Activated naive CD8-positive, alpha-beta T cell treated with anti-CD3 and anti-CD28 coated beads, Interleukin-2, amount 10 ng/mL, durations not matched to agents 7 days and 5 days (primary cell): ENCODE results near the gene PICALM. TPM values are rescaled to one million over a fixed set of nuclear protein-coding genes. Genes with fewer than 3 reads are reported as not detected.
A peak's percentile ranks its signal among the peaks of the same experiment; 100 is the strongest.

Source experiments
- ATAC-seq: fragments of 150-1000 bp; cut with Tn5 transposase; one replicate; pipeline ENCODE4 v1.10.0; 2021; ENCODE audit warnings: low read depth, moderate library complexity
- POLR2A ChIA-PET: fragments of 350-600 bp; sonication (Branson Sonifier 250); formaldehyde crosslinking; loops from one replicate; lab custom pipeline; 2021; ENCODE audit warnings: antibody characterized with exemption; lab: Charles Lee
- DNase-seq: peaks from one replicate; pipeline ENCODE4 v3.0.0; 2021
- H3K27ac Mint-ChIP-seq: one replicate; pipeline ENCODE4 v1.8.0; 2022; ENCODE audit warnings: mild to moderate bottlenecking, mixed read lengths
- H3K27me3 Mint-ChIP-seq: one replicate; pipeline ENCODE4 v1.8.0; 2022; ENCODE audit warnings: mild to moderate bottlenecking, moderate library complexity, mixed read lengths
- H3K36me3 Mint-ChIP-seq: one replicate; pipeline ENCODE4 v1.8.0; 2021; ENCODE audit warnings: mild to moderate bottlenecking, mixed read lengths
- H3K4me1 Mint-ChIP-seq: one replicate; pipeline ENCODE4 v1.8.0; 2021; ENCODE audit warnings: mixed read lengths
- H3K4me3 Mint-ChIP-seq: one replicate; pipeline ENCODE4 v1.8.0; 2022; ENCODE audit warnings: mild to moderate bottlenecking, moderate library complexity, mixed read lengths
- H3K9me3 Mint-ChIP-seq: one replicate; pipeline ENCODE4 v1.8.0; 2021; ENCODE audit warnings: mixed read lengths
- total RNA-seq, 2 experiments: library from RNA; stranded (reverse); gene quantifications; one replicate each; pipeline ENCODE4 v1.2.3, GENCODE V29; 2021

The PICALM gene
- total RNA-seq, 2 experiments from 2014 or later, result 103 to 115 TPM

DNA sequence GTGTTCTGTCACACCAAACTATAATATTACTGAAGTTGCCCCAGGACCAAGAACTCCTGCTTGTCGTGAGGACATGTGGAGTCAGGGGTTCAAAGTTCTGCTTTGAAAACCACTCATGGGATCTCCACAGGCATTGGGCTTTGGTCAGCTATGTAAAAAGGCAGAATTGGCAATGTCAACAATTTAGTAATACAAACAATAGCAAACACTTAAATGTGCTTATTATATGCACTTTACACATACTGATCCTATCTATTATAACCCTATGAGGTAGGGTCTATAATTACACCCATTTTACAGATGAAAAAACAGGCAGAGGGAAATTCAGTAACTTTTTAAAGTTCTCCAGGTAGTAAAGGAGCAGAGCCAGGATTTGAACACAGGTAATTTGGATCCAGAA, 119.1 kb downstream of the PICALM start:
- H3K27ac Mint-ChIP-seq, result no peak overlapping the region
- H3K9me3 Mint-ChIP-seq, result peaks cover 14% of the 10 kb centered on the region
- ATAC-seq (no peak), DNase-seq (no peak)
- H3K4me3 Mint-ChIP-seq, result no peak overlapping the region
- peaks cover 39% of the 10 kb centered on the region for H3K36me3 Mint-ChIP-seq
- POLR2A ChIA-PET, result no interaction called here
- H3K27me3 Mint-ChIP-seq, result no peaks in the 10 kb centered on the region
- peaks cover 9% of the 10 kb centered on the region for H3K4me1 Mint-ChIP-seq

DNA sequence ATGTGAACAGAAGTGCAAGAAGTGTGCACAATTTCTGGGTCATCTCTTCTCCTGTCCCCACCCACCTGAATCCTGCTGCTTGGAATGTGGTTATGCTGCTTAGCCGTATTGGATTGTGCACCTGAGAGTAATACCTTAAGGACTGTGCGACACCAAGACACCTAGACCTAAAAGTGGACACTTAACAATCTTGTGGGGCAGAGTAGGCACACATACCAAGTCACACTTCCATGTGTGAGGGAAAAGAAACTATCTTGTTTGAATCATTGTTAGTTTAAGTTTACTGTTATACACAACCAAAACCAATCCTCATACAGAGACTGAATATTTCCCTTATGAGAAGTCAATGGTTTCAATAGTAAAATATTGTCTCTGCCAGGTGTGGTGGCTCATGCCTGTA, 120.0 kb downstream of the PICALM start:
- POLR2A ChIA-PET, result no interaction called here
- no peak for ATAC-seq
- no peak overlapping the region for H3K4me3 Mint-ChIP-seq
- peaks cover 31% of the 10 kb centered on the region for H3K36me3 Mint-ChIP-seq
- no peak overlapping the region for H3K27ac Mint-ChIP-seq
- peaks cover 9% of the 10 kb centered on the region for H3K4me1 Mint-ChIP-seq
- H3K9me3 Mint-ChIP-seq, result peaks cover 15% of the 10 kb centered on the region
- H3K27me3 Mint-ChIP-seq, result no peaks in the 10 kb centered on the region
- no peak for DNase-seq

- ATAC-seq (peak; percentile 54), DNase-seq (no peak)
- Mint-ChIP-seq H3K27ac (no peak overlapping the region), H3K9me3 (peaks cover 13% of the 10 kb centered on the region), H3K27me3 (no peaks in the 10 kb centered on the region), H3K4me3 (no peak overlapping the region), H3K4me1 (peaks cover 9% of the 10 kb centered on the region), H3K36me3 (peaks cover 22% of the 10 kb centered on the region)
- POLR2A ChIA-PET, result no interaction called here
Measured at GRCh38 chr11:85947431-85948272, 121.2 kb downstream of the PICALM start.

GRCh38 chr11:85946221-85946620, 122.7 kb downstream of the PICALM start:
- no peak overlapping the region for H3K27ac Mint-ChIP-seq
- no peak overlapping the region for H3K4me3 Mint-ChIP-seq

DNA sequence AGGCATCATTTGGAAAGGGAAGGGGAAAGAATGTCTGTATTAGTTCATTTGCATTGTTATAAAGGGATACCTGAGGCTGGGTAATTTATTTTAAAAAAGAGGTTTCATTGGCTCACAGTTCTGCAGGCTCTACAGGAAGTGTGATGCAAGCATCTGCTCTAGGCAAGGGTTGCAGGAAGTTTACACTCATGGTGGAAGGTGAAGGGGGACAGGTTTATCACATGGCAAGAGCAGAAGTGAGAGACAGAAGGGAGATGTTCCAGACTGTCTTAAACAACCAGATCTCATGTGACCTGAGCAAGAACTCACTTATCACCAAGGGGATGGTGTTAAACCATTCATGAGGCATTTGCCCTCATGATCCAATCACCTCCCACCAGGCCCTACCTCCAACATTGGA, 123.1 kb downstream of the PICALM start:
- no peak overlapping the region for H3K4me3 Mint-ChIP-seq
- no peaks in the 10 kb centered on the region for H3K27me3 Mint-ChIP-seq
- H3K9me3 Mint-ChIP-seq, result peaks cover 11% of the 10 kb centered on the region
- no peak for DNase-seq
- POLR2A ChIA-PET, result no interaction called here
- ATAC-seq, result no peak
- peaks cover 16% of the 10 kb centered on the region for H3K36me3 Mint-ChIP-seq
- H3K27ac Mint-ChIP-seq, result peak overlapping the region; percentile 43
- H3K4me1 Mint-ChIP-seq, result peaks cover 11% of the 10 kb centered on the region

More at GRCh38 chr11:85946221-85946620, 122.7 kb downstream of the PICALM start:
- Mint-ChIP-seq H3K36me3 (peaks cover 17% of the 10 kb centered on the region), H3K27me3 (no peaks in the 10 kb centered on the region), H3K4me1 (peaks cover 11% of the 10 kb centered on the region), H3K9me3 (peaks cover 12% of the 10 kb centered on the region)
- POLR2A ChIA-PET, result no interaction called here
- DNase-seq (no peak), ATAC-seq (no peak)

GRCh38 chr11:85945296-85945695, 123.6 kb downstream of the PICALM start:
- H3K4me1 Mint-ChIP-seq, result peaks cover 11% of the 10 kb centered on the region
- no peak overlapping the region for H3K4me3 Mint-ChIP-seq
- no peak for ATAC-seq
- peak overlapping the region; percentile 43 for H3K27ac Mint-ChIP-seq
- no peak for DNase-seq
- H3K27me3 Mint-ChIP-seq, result no peaks in the 10 kb centered on the region
- peaks cover 16% of the 10 kb centered on the region for H3K36me3 Mint-ChIP-seq
- POLR2A ChIA-PET, result no interaction called here
- H3K9me3 Mint-ChIP-seq, result peaks cover 11% of the 10 kb centered on the region

DNA sequence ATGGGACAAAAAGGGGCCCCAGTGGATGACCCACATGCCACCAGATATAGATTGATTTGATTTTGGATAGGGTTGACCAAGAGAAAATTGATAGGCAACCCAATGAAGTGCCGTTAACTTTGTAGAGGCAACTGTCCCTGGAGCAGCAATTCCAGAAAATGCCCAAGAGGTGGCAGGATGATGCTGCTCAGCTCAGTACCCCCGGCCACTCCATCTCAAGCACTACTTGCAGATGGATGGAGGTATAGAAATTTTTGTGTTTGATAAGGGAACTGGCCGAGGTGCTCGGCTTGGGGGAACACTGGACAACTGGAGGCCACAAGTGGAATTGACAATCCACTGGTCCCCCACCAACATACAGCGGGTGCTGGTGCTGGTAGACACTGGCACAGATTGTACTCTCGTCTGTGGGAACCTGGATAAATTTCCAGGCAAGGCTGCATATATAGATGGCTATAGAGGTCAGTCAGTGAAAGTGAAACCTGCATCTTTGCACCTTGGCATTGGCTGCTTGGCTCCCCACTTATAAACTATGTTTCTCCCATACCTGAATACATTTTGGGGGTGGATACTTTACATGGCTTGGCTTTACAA, 127.4 kb downstream of the PICALM start:
- DNase-seq (no peak), ATAC-seq (peak; percentile 60)
- POLR2A ChIA-PET, result no interaction called here
- Mint-ChIP-seq H3K4me3 (no peak overlapping the region), H3K9me3 (peaks cover 11% of the 10 kb centered on the region), H3K4me1 (peaks cover 9% of the 10 kb centered on the region), H3K36me3 (peaks cover 15% of the 10 kb centered on the region), H3K27ac (no peak overlapping the region), H3K27me3 (no peaks in the 10 kb centered on the region)

- Mint-ChIP-seq H3K4me1 (peaks cover 2% of the 10 kb centered on the region), H3K4me3 (no peak overlapping the region), H3K27ac (no peak overlapping the region), H3K27me3 (no peaks in the 10 kb centered on the region), H3K36me3 (peaks cover 1% of the 10 kb centered on the region), H3K9me3 (no peaks in the 10 kb centered on the region)
- ATAC-seq (no peak), DNase-seq (no peak)
- POLR2A ChIA-PET, result interaction anchor here (0.6 kb wide), 1 partner anchor 1017 kb away, joined by 3 read pairs; no protein-coding TSS in a partner anchor
Measured at GRCh38 chr11:85939099-85940015, 129.5 kb downstream of the PICALM start.

- POLR2A ChIA-PET, result interaction anchor here (0.6 kb wide), 1 partner anchor 275 kb away, joined by 4 read pairs; no protein-coding TSS in a partner anchor
- peaks cover 1% of the 10 kb centered on the region for H3K36me3 Mint-ChIP-seq
- ATAC-seq (no peak), DNase-seq (no peak)
- H3K27me3 Mint-ChIP-seq, result no peaks in the 10 kb centered on the region
- no peaks in the 10 kb centered on the region for H3K9me3 Mint-ChIP-seq
- H3K27ac Mint-ChIP-seq, result no peak overlapping the region
- peaks cover 2% of the 10 kb centered on the region for H3K4me1 Mint-ChIP-seq
- H3K4me3 Mint-ChIP-seq, result no peak overlapping the region
Measured at GRCh38 chr11:85937835-85938234, 131.0 kb downstream of the PICALM start.

DNA sequence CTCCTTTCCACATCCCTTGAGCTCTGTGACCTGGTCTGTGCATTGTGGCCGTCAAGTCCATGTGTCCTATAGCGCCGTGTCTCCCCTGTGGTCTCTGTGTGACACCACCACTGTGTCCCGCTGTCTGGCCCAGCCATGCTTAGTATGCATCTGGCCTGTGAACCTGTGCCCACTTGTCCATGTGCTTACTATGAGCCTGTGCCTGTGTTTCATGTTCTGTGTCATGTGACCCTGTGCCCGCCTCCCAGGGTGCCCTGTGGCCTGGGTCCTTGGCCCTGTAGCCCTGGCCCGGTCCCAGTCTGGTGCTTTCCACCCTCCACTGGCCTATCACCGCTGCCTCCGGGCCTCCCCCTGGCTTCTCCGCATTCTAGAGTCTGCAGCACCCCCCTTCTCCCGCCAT, 133.1 kb downstream of the PICALM start:
- no peak overlapping the region for H3K4me3 Mint-ChIP-seq
- H3K27me3 Mint-ChIP-seq, result no peaks in the 10 kb centered on the region
- POLR2A ChIA-PET, result no interaction called here
- ATAC-seq (no peak), DNase-seq (no peak)
- H3K27ac Mint-ChIP-seq, result no peak overlapping the region
- peaks cover 1% of the 10 kb centered on the region for H3K36me3 Mint-ChIP-seq
- H3K9me3 Mint-ChIP-seq, result no peaks in the 10 kb centered on the region
- no peaks in the 10 kb centered on the region for H3K4me1 Mint-ChIP-seq

DNA sequence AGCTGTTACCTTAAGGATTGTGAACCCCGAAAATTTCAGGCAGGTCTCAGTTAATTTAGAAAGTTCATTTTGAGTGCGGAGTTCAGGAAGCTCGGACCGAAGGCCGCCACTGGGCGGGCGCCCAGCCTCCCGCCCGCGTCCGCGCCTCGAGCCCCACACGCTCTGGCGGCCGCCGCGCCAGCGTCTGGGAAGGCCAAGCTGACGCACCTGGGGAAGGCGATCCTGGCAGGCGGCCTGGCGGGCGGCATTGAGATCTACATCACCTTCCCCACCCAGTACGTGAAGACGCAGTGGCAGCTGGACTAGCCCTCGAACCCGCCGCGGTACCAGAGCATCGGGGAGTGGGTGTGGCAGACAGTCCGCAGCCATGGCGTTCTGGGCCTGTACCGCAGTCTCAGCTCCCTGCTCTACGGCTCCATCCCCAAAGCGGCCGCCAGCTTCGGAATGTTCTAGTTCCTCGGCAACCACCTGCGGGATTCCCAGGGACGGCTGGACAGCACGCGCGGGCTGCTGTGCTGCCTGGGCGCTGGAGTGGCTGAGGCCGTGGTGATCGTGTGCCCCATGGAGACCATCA, 134.2 kb downstream of the PICALM start:
- H3K9me3 Mint-ChIP-seq, result no peaks in the 10 kb centered on the region
- H3K4me3 Mint-ChIP-seq, result no peak overlapping the region
- H3K27me3 Mint-ChIP-seq, result peaks cover 2% of the 10 kb centered on the region
- H3K4me1 Mint-ChIP-seq, result no peaks in the 10 kb centered on the region
- no peak for ATAC-seq
- H3K27ac Mint-ChIP-seq, result no peak overlapping the region
- peaks cover 1% of the 10 kb centered on the region for H3K36me3 Mint-ChIP-seq
- POLR2A ChIA-PET, result no interaction called here
- no peak for DNase-seq

- peaks cover 4% of the 10 kb centered on the region for H3K9me3 Mint-ChIP-seq
- no peak for ATAC-seq
- peaks cover 2% of the 10 kb centered on the region for H3K36me3 Mint-ChIP-seq
- no peaks in the 10 kb centered on the region for H3K4me1 Mint-ChIP-seq
- H3K27me3 Mint-ChIP-seq, result peaks cover 28% of the 10 kb centered on the region
- no peak overlapping the region for H3K4me3 Mint-ChIP-seq
- no peak overlapping the region for H3K27ac Mint-ChIP-seq
- POLR2A ChIA-PET, result no interaction called here
- DNase-seq, result no peak
Measured at GRCh38 chr11:85930879-85931366, 138.0 kb downstream of the PICALM start.
